Left ventricle myocardium inferior (tissue), 1 donor: ENCODE data around the gene FOCAD. TPM values are rescaled to one million over a fixed set of nuclear protein-coding genes. Genes with fewer than 3 reads are reported as not detected.

Source experiments
- DNase-seq: peaks from one replicate; pipeline ENCODE4 v3.0.0-alpha.2; 2020
- H3K27ac ChIP-seq: fragments of 200-600 bp; replicated peaks from 2 replicates; pipeline ENCODE4 v1.8.0; 2021
- H3K27me3 ChIP-seq: fragments of 200-600 bp; 2 replicates; pipeline ENCODE4 v1.8.0; 2021; ENCODE audit warnings: low read depth
- H3K36me3 ChIP-seq: fragments of 200-600 bp; 2 replicates; pipeline ENCODE4 v1.8.0; 2021
- H3K4me1 ChIP-seq: fragments of 200-600 bp; 2 replicates; pipeline ENCODE4 v1.8.0; 2021
- H3K4me3 ChIP-seq: fragments of 200-600 bp; 2 replicates; pipeline ENCODE4 v1.8.0; 2021; ENCODE audit warnings: mild to moderate bottlenecking, moderate library complexity
- H3K9me3 ChIP-seq: fragments of 200-600 bp; replicated peaks from 2 replicates; pipeline ENCODE4 v1.8.0; 2021
- intact Hi-C: fragments of 100-400 bp; cut with micrococcal nuclease; formaldehyde crosslinking; loops from one replicate; pipeline ENCODE4 v1.11.0; 2022
- total RNA-seq: library from RNA; stranded (reverse); fragmentation: NEBNext Ultra II Directional; extraction: Animal tissue kit (Norgen Biotek cat#: 25700); gene quantifications from one replicate; pipeline ENCODE4 v1.2.1, GENCODE V29; 2021
- TF ChIP-seq, protein P1 (sequence below): fragments of 200-600 bp; IDR thresholded peaks from 2 replicates; pipeline ENCODE4 v1.8.0; 2021; ENCODE audit warnings: antibody characterized with exemption, mild to moderate bottlenecking, borderline replicate concordance
- donor health status: DM: no; HTN: yes; CAD: no; lungs with severe emphysema.

The FOCAD gene
- total RNA-seq, 1 donor from 2014 or later: 29.0 TPM

DNA sequence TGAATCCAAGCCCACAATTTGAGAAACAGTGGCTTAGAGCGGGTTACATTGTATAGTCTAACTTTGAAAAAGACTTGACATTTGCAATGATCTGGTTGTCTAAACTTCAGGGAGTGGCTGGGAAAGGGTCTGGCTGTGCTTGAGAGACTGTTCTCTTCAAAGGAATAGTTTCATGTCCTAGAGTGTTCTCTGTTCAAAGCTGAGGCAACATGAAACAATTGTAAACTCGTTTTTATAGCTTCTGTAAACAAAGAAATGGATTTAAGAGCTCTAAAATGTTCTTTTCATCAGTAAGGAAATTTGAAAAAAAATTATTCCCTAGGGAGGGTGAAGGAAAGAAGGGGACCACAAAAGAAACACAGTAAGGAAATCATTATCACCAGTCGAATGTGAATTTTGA lies 41.6 kb downstream of the FOCAD start:
- intact Hi-C loops: no loop called here
- Histone ChIP-seq H3K4me1 (peaks cover 31% of the 10 kb centered on the region), H3K4me3 (no peak overlapping the region), H3K9me3 (no peaks in the 10 kb centered on the region), H3K27me3 (no peaks in the 10 kb centered on the region), H3K27ac (no peak overlapping the region), H3K36me3 (peaks cover 7% of the 10 kb centered on the region)
- TF ChIP-seq, protein P1, sequence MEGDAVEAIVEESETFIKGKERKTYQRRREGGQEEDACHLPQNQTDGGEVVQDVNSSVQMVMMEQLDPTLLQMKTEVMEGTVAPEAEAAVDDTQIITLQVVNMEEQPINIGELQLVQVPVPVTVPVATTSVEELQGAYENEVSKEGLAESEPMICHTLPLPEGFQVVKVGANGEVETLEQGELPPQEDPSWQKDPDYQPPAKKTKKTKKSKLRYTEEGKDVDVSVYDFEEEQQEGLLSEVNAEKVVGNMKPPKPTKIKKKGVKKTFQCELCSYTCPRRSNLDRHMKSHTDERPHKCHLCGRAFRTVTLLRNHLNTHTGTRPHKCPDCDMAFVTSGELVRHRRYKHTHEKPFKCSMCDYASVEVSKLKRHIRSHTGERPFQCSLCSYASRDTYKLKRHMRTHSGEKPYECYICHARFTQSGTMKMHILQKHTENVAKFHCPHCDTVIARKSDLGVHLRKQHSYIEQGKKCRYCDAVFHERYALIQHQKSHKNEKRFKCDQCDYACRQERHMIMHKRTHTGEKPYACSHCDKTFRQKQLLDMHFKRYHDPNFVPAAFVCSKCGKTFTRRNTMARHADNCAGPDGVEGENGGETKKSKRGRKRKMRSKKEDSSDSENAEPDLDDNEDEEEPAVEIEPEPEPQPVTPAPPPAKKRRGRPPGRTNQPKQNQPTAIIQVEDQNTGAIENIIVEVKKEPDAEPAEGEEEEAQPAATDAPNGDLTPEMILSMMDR: no peak
- DNase-seq: no peak

DNA sequence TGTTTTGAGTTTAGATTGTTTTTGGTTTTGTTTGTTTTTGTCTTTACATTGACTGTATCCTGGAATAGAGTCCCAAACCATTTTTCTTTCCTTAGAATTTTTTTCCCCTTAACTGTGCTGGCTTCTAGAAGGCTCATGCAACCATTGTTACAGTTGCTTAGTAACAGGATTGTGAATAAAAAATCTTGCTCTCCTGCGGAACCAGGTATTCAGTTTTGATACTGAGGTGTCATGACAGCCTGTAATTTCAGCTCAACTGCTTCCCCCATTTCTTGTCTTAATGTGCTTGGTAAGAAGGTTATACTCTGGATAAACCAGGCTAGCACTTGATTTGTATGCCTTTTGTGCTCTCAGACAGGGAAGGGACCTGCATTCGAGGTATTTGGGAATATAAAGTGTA lies 42.1 kb downstream of the FOCAD start:
- Histone ChIP-seq H3K4me3 (no peak overlapping the region), H3K27me3 (no peaks in the 10 kb centered on the region), H3K4me1 (peaks cover 30% of the 10 kb centered on the region), H3K9me3 (no peaks in the 10 kb centered on the region), H3K27ac (no peak overlapping the region), H3K36me3 (peaks cover 3% of the 10 kb centered on the region)
- intact Hi-C loops: no loop called here
- no peak for DNase-seq
- TF ChIP-seq, protein P1: no peak

DNA sequence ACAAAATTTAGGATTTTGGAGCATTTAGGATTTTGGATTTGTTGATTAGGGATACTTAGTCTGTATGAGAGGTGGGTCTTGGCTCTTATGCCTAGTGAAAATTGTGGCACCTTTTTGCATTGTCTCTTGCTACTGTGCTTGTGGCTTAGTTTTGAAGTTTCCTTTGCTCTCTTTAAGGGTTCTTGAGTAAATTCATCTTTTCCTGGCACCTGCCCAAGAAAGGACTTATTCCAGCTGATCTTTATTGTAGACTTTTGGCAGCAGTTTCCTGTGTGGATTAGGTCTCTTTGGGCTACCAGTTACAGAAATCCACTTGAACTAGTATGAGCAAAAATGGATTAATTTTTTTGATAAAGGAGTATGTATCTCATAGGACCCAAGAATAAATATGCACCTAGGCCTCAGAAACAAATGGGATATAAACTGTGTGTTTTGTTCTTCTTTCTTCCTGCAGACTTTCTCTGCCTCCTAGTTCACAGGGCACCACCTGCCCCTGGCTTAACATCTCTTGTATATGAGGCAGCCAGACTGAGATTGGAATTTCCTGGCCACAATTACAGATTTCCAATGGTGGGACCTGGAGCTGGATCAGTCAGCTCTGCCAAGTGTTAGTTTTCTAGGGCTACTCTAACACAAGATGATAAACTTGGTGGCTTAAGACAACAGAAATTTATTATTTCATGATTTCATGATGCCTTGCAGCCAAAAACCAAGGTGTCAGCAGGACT lies 44.6 kb downstream of the FOCAD start:
- H3K4me1 ChIP-seq: peaks cover 19% of the 10 kb centered on the region
- no peaks in the 10 kb centered on the region for H3K27me3 ChIP-seq
- intact Hi-C loops: no loop called here
- H3K4me3 ChIP-seq: no peak overlapping the region
- no peaks in the 10 kb centered on the region for H3K9me3 ChIP-seq
- H3K27ac ChIP-seq: no peak overlapping the region
- no peaks in the 10 kb centered on the region for H3K36me3 ChIP-seq
- DNase-seq: no peak
- TF ChIP-seq, protein P1: no peak

DNA sequence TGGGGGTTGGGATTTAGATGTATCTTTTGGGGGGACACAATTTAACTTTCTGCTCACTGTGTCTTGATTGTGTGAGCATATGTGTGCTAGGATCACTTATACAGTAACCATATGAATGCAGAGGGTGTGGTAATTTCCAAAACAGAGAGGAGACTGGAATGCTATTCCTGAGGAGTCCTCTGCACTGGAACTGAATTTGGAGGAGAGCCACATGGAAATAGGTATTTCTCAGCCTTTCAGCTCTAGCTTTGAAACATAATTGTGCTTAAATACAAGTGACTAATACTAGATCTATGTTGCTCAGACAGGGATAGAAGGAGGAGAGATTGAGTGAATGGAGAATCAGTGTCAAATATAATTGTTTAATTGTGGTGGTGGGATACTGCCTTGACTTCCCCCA lies 45.5 kb downstream of the FOCAD start:
- Histone ChIP-seq H3K36me3 (no peaks in the 10 kb centered on the region), H3K9me3 (no peaks in the 10 kb centered on the region), H3K27me3 (no peaks in the 10 kb centered on the region), H3K4me3 (no peak overlapping the region), H3K27ac (no peak overlapping the region), H3K4me1 (peaks cover 19% of the 10 kb centered on the region)
- DNase-seq: no peak
- TF ChIP-seq, protein P1: no peak
- intact Hi-C loops: no loop called here

DNA sequence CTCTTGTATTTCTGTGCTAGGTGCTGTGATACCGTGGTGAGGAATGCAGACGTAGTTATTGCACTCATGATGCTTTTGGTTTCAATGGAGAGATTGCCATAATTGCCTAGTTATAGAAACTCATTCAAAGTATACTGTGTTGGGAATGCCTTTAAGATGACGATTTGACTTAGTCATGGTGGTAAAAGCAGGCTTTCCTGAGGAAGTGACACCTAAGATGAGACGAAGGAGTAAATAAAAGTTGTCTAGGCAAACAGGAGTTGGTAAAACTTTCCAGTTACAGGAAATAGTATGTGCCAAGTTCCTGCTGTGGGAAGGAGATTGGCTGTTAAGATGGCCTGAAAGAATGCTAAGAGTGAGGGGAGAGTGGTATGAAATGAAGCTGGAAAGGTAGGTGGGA lies 48.1 kb downstream of the FOCAD start:
- TF ChIP-seq, protein P1: no peak
- Histone ChIP-seq H3K4me1 (peaks cover 13% of the 10 kb centered on the region), H3K27ac (no peak overlapping the region), H3K27me3 (no peaks in the 10 kb centered on the region), H3K4me3 (no peak overlapping the region), H3K9me3 (no peaks in the 10 kb centered on the region), H3K36me3 (no peaks in the 10 kb centered on the region)
- intact Hi-C loops: no loop called here
- DNase-seq: no peak
